Activated CD4-positive, alpha-beta T cell treated with anti-CD3 and anti-CD28 coated beads for 36 hours (primary cell): ENCODE results near the gene EMID1. TPM values are rescaled to one million over a fixed set of nuclear protein-coding genes. Genes with fewer than 3 reads are reported as not detected.

Experiments used
- ATAC-seq: fragments of 200-7000 bp; cut with Tn5 transposase; one replicate; pipeline ENCODE4 v1.10.0; 2021; ENCODE audit warnings: mild to moderate bottlenecking, moderate library complexity
- CTCF ChIA-PET: fragments of 350-600 bp; sonication (Branson Sonifier 250); formaldehyde crosslinking; loops from one replicate; lab custom pipeline; 2021; ENCODE audit warnings: antibody characterized with exemption; lab: Charles Lee
- POLR2A ChIA-PET: fragments of 350-600 bp; sonication (Branson Sonifier 250); formaldehyde crosslinking; loops from one replicate; lab custom pipeline; 2021; ENCODE audit warnings: antibody characterized with exemption, inconsistent platforms; lab: Charles Lee
- DNase-seq: peaks from one replicate; pipeline ENCODE4 v3.0.0-alpha.2; 2020
- H3K27ac Mint-ChIP-seq: one replicate; pipeline ENCODE4 v1.8.0; 2021; ENCODE audit warnings: mixed read lengths
- H3K27me3 Mint-ChIP-seq: one replicate; pipeline ENCODE4 v1.8.0; 2021; ENCODE audit warnings: mixed read lengths
- H3K36me3 Mint-ChIP-seq: one replicate; pipeline ENCODE4 v1.8.0; 2021; ENCODE audit warnings: low read depth, mixed read lengths
- H3K4me1 Mint-ChIP-seq: one replicate; pipeline ENCODE4 v1.8.0; 2021; ENCODE audit warnings: mixed read lengths
- H3K4me3 Mint-ChIP-seq: one replicate; pipeline ENCODE4 v1.8.0; 2021; ENCODE audit warnings: mild to moderate bottlenecking, moderate library complexity, mixed read lengths
- H3K9me3 Mint-ChIP-seq: one replicate; pipeline ENCODE4 v1.8.0; 2021; ENCODE audit warnings: low read depth, mixed read lengths
- intact Hi-C, 2 experiments: fragments of 100-400 bp; cut with DNase I in 1 of 2; cut with micrococcal nuclease in 1 of 2; formaldehyde crosslinking; loops; one replicate each; pipeline versions ENCODE4 v1.14.2 to v1.15.1; 2022 to 2024; cut with DNase I, micrococcal nuclease
- total RNA-seq, 2 experiments: library from RNA; stranded (reverse); gene quantifications; one replicate each; pipeline ENCODE4 v1.2.3, GENCODE V29; 2021

Gene EMID1
- not detected for total RNA-seq

GRCh38 chr22:29205594-29206371, at the start of gene EMID1:
Gene EMID1 (plus strand): TSS chr22:29205896. CDS start chr22:29206039, 143 bp downstream.
- Mint-ChIP-seq H3K4me1 (peaks cover 16% of the 10 kb centered on the region), H3K36me3 (no peaks in the 10 kb centered on the region), H3K9me3 (no peaks in the 10 kb centered on the region), H3K27ac (no peak within 1 kb of the TSS), H3K27me3 (peaks cover 28% of the 10 kb centered on the region), H3K4me3 (peak within 1 kb of the TSS; percentile 44)
- peak; percentile 43 for ATAC-seq
- ChIA-PET CTCF (interaction anchor here (1.2 to 1.9 kb wide), 2 partner anchors 12 to 40 kb away, joined by 4 to 7 read pairs; no protein-coding TSS in a partner anchor), POLR2A (interaction anchor here (0.6 kb wide), 1 partner anchor 376 kb away, joined by 3 read pairs; no protein-coding TSS in a partner anchor)
- DNase-seq: peak; percentile 59
- intact Hi-C loops: no loop called here

GRCh38 chr22:29155966-29156365, 49.7 kb upstream of the EMID1 start:
- Mint-ChIP-seq H3K27ac (no peak overlapping the region), H3K4me1 (peaks cover 6% of the 10 kb centered on the region), H3K36me3 (no peaks in the 10 kb centered on the region), H3K4me3 (no peak overlapping the region), H3K9me3 (no peaks in the 10 kb centered on the region), H3K27me3 (peaks cover 25% of the 10 kb centered on the region)
- CTCF ChIA-PET: interaction anchor here (0.6 to 1.0 kb wide), 2 partner anchors 37 to 48 kb away, joined by 3 read pairs; no protein-coding TSS in a partner anchor
- POLR2A ChIA-PET: no interaction called here
- ATAC-seq (no peak), DNase-seq (no peak)
- intact Hi-C loops: loop anchor here in 1 of 2 experiments (2.0 to 10.0 kb wide), 3 partner anchors 85 to 551 kb away; no protein-coding TSS in a partner anchor

- no peaks in the 10 kb centered on the region for H3K36me3 Mint-ChIP-seq
- CTCF ChIA-PET: interaction anchor here (0.6 to 1.0 kb wide), 2 partner anchors 48 to 540 kb away, joined by 3 read pairs; no protein-coding TSS in a partner anchor
- ATAC-seq: no peak
- no peaks in the 10 kb centered on the region for H3K9me3 Mint-ChIP-seq
- peaks cover 26% of the 10 kb centered on the region for H3K27me3 Mint-ChIP-seq
- POLR2A ChIA-PET: no interaction called here
- H3K4me1 Mint-ChIP-seq: peaks cover 6% of the 10 kb centered on the region
- H3K27ac Mint-ChIP-seq: no peak overlapping the region
- intact Hi-C loops: loop anchor here in 1 of 2 experiments (10.0 kb wide), 1 partner anchor 552 kb away; no protein-coding TSS in a partner anchor
- no peak for DNase-seq
- H3K4me3 Mint-ChIP-seq: no peak overlapping the region
These were observed 49.2 kb upstream of the EMID1 start for GRCh38 chr22:29156507-29156906.

GRCh38 chr22:29157759-29158535, 47.7 kb upstream of the EMID1 start:
- Mint-ChIP-seq H3K27me3 (peaks cover 24% of the 10 kb centered on the region), H3K36me3 (no peaks in the 10 kb centered on the region), H3K27ac (no peak overlapping the region), H3K4me3 (no peak overlapping the region), H3K4me1 (peaks cover 6% of the 10 kb centered on the region), H3K9me3 (no peaks in the 10 kb centered on the region)
- CTCF ChIA-PET: no interaction called here
- intact Hi-C loops: loop anchor here in 1 of 2 experiments (10.0 kb wide), 1 partner anchor 553 kb away; no protein-coding TSS in a partner anchor
- POLR2A ChIA-PET: no interaction called here
- DNase-seq (no peak), ATAC-seq (no peak)

GRCh38 chr22:29158546-29158945, 47.1 kb upstream of the EMID1 start:
- Mint-ChIP-seq H3K4me1 (peaks cover 6% of the 10 kb centered on the region), H3K9me3 (no peaks in the 10 kb centered on the region), H3K27me3 (peaks cover 20% of the 10 kb centered on the region), H3K4me3 (no peak overlapping the region), H3K27ac (no peak overlapping the region), H3K36me3 (no peaks in the 10 kb centered on the region)
- no peak for ATAC-seq
- POLR2A ChIA-PET: no interaction called here
- intact Hi-C loops: loop anchor here in 1 of 2 experiments (10.0 kb wide), 1 partner anchor 554 kb away; no protein-coding TSS in a partner anchor
- CTCF ChIA-PET: interaction anchor here (0.6 kb wide), 1 partner anchor 15 kb away, joined by 3 read pairs; no protein-coding TSS in a partner anchor
- no peak for DNase-seq

- Mint-ChIP-seq H3K27me3 (peaks cover 19% of the 10 kb centered on the region), H3K4me1 (peaks cover 18% of the 10 kb centered on the region), H3K9me3 (no peaks in the 10 kb centered on the region), H3K4me3 (no peak overlapping the region), H3K36me3 (no peaks in the 10 kb centered on the region), H3K27ac (no peak overlapping the region)
- DNase-seq: no peak
- no peak for ATAC-seq
- intact Hi-C loops: no loop called here
- ChIA-PET POLR2A (no interaction called here), CTCF (no interaction called here)
These were observed 41.9 kb upstream of the EMID1 start for GRCh38 chr22:29163808-29164207.

GRCh38 chr22:29165321-29166060, 40.2 kb upstream of the EMID1 start:
- Mint-ChIP-seq H3K4me1 (peaks cover 18% of the 10 kb centered on the region), H3K36me3 (no peaks in the 10 kb centered on the region), H3K27ac (no peak overlapping the region), H3K9me3 (no peaks in the 10 kb centered on the region), H3K27me3 (peaks cover 17% of the 10 kb centered on the region), H3K4me3 (no peak overlapping the region)
- ATAC-seq (no peak), DNase-seq (no peak)
- intact Hi-C loops: no loop called here
- ChIA-PET POLR2A (no interaction called here), CTCF (no interaction called here)

GRCh38 chr22:29166180-29166579, 39.5 kb upstream of the EMID1 start:
- ATAC-seq: no peak
- ChIA-PET POLR2A (no interaction called here), CTCF (no interaction called here)
- peaks cover 14% of the 10 kb centered on the region for H3K27me3 Mint-ChIP-seq
- H3K27ac Mint-ChIP-seq: no peak overlapping the region
- H3K36me3 Mint-ChIP-seq: no peaks in the 10 kb centered on the region
- H3K4me1 Mint-ChIP-seq: peaks cover 18% of the 10 kb centered on the region
- intact Hi-C loops: no loop called here
- H3K4me3 Mint-ChIP-seq: no peak overlapping the region
- no peaks in the 10 kb centered on the region for H3K9me3 Mint-ChIP-seq
- DNase-seq: no peak

- peak overlapping the region; percentile 1 for H3K4me3 Mint-ChIP-seq
- H3K36me3 Mint-ChIP-seq: no peaks in the 10 kb centered on the region
- ChIA-PET CTCF (interaction anchor here (1.0 kb wide), 1 partner anchor 13 kb away, joined by 5 read pairs; no protein-coding TSS in a partner anchor), POLR2A (no interaction called here)
- DNase-seq (peak; percentile 83), ATAC-seq (peak; percentile 94)
- peaks cover 14% of the 10 kb centered on the region for H3K27me3 Mint-ChIP-seq
- H3K27ac Mint-ChIP-seq: peak overlapping the region; percentile 82
- no peaks in the 10 kb centered on the region for H3K9me3 Mint-ChIP-seq
- intact Hi-C loops: loop anchor here in 1 of 2 experiments (1.0 kb wide), 2 partner anchors 36 to 260 kb away; no protein-coding TSS in a partner anchor
- H3K4me1 Mint-ChIP-seq: peaks cover 18% of the 10 kb centered on the region
These were observed 38.4 kb upstream of the EMID1 start for GRCh38 chr22:29167032-29167911.

GRCh38 chr22:29171721-29172120, 34.0 kb upstream of the EMID1 start:
- H3K9me3 Mint-ChIP-seq: peaks cover 15% of the 10 kb centered on the region
- ATAC-seq (no peak), DNase-seq (no peak)
- peaks cover 3% of the 10 kb centered on the region for H3K36me3 Mint-ChIP-seq
- no peak overlapping the region for H3K4me3 Mint-ChIP-seq
- POLR2A ChIA-PET: no interaction called here
- intact Hi-C loops: no loop called here
- CTCF ChIA-PET: interaction anchor here (0.6 kb wide), 1 partner anchor 18 kb away, joined by 3 read pairs; no protein-coding TSS in a partner anchor
- no peak overlapping the region for H3K27ac Mint-ChIP-seq
- peaks cover 13% of the 10 kb centered on the region for H3K4me1 Mint-ChIP-seq
- peaks cover 14% of the 10 kb centered on the region for H3K27me3 Mint-ChIP-seq
